Fibroblast of the aortic adventitia (primary cell): ENCODE data around the gene NT5DC3. TPM values are rescaled to one million over a fixed set of nuclear protein-coding genes. Genes with fewer than 3 reads are reported as not detected.

Experiments used
- DNase-seq: peaks from one replicate; pipeline ENCODE4 v3.0.0-alpha.2; 2010; ENCODE audit warnings: low read depth
- H3K4me3 ChIP-seq: 2 replicates; pipeline ENCODE4 v1.5.1; 2011; ENCODE audit warnings: low read depth, mild to moderate bottlenecking, control low read depth, low read length, moderate library complexity
- CTCF ChIP-seq: IDR thresholded peaks from 2 replicates; pipeline ENCODE4 v1.5.1; 2011; ENCODE audit warnings: mild to moderate bottlenecking, low read length, control low read depth, inconsistent platforms; ENCODE audit not compliant: insufficient read depth
- total RNA-seq: library from RNA; depleted of rRNA; stranded (reverse); fragments of >200 nt; gene quantifications from 2 replicates; pipeline ENCODE4 v1.2.3, GENCODE V29; 2012; ENCODE audit warnings: low replicate concordance

The NT5DC3 gene
- total RNA-seq, 1 donor = 11.7 TPM

- DNase-seq = peak; percentile 81
- TF ChIP-seq CTCF = no peak
- H3K4me3 ChIP-seq = no peak overlapping the region
Measured at GRCh38 chr12:103806803-103807202, 34.2 kb downstream of the NT5DC3 start.

GRCh38 chr12:103805655-103806360 lies 35.2 kb downstream of the NT5DC3 start:
- DNase-seq = no peak
- H3K4me3 ChIP-seq = no peak overlapping the region
- no peak for TF ChIP-seq CTCF

GRCh38 chr12:103803847-103804246 lies 37.2 kb downstream of the NT5DC3 start:
- TF ChIP-seq CTCF = no peak
- no peak overlapping the region for H3K4me3 ChIP-seq
- no peak for DNase-seq

- DNase-seq = no peak
- TF ChIP-seq CTCF = no peak
- H3K4me3 ChIP-seq = no peak overlapping the region
Measured at GRCh38 chr12:103802586-103802886, 38.5 kb downstream of the NT5DC3 start.

GRCh38 chr12:103801709-103802585 lies 39.1 kb downstream of the NT5DC3 start:
- DNase-seq = peak; percentile 13
- TF ChIP-seq CTCF = no peak
- no peak overlapping the region for H3K4me3 ChIP-seq

- peak; percentile 87 for DNase-seq
- H3K4me3 ChIP-seq = no peak overlapping the region
- TF ChIP-seq CTCF = no peak
Measured at GRCh38 chr12:103799857-103800771, 40.9 kb downstream of the NT5DC3 start.
